OCI-LY1 (cell line): ENCODE results near the gene CTXN1.

Source experiments
- H2AFZ ChIP-seq: fragments of 200-600 bp; sonication (generic), shearing (Covaris generic); 2 replicates; pipeline ENCODE4 v1.6.0; 2014; ENCODE audit warnings: antibody characterized with exemption, mild to moderate bottlenecking, low read length
- H3F3A ChIP-seq: fragments of 200-600 bp; sonication (generic), shearing (Covaris generic); 2 replicates; pipeline ENCODE4 v1.6.0; 2014; ENCODE audit warnings: mild to moderate bottlenecking, antibody characterized with exemption, low read length, moderate library complexity; ENCODE audit not compliant: insufficient read depth
- H3K27ac ChIP-seq: fragments of 200-600 bp; sonication (generic); 2 replicates; pipeline ENCODE4 v1.5.1; 2014; ENCODE audit warnings: low read length, mixed run types, mild to moderate bottlenecking, low read depth; ENCODE audit not compliant: poor library complexity, severe bottlenecking
- H3K27me3 ChIP-seq: fragments of 200-600 bp; sonication (generic); 2 replicates; pipeline ENCODE4 v1.6.0; 2014; ENCODE audit warnings: antibody characterized with exemption, mild to moderate bottlenecking, low read length, moderate library complexity; ENCODE audit not compliant: insufficient read depth
- H3K36me3 ChIP-seq: fragments of 200-600 bp; sonication (generic); 2 replicates; pipeline ENCODE4 v1.6.1; 2014; ENCODE audit warnings: mild to moderate bottlenecking, antibody characterized with exemption, low read length, moderate library complexity, mixed read lengths; ENCODE audit not compliant: insufficient read depth
- H3K4me1 ChIP-seq: fragments of 200-600 bp; sonication (generic); 2 replicates; pipeline ENCODE4 v1.5.1; 2014; ENCODE audit warnings: mild to moderate bottlenecking, low read length, moderate library complexity; ENCODE audit not compliant: insufficient read depth, severe bottlenecking
- H3K4me2 ChIP-seq: fragments of 200-600 bp; sonication (generic), shearing (Covaris generic); 2 replicates; pipeline ENCODE4 v1.6.1; 2014; ENCODE audit warnings: low read length
- H3K4me3 ChIP-seq: fragments of 200-600 bp; sonication (generic); 2 replicates; pipeline ENCODE4 v1.5.1; 2014; ENCODE audit warnings: low read length, low read depth, mild to moderate bottlenecking, mixed read lengths; ENCODE audit not compliant: poor library complexity, severe bottlenecking
- H3K79me2 ChIP-seq: fragments of 200-600 bp; shearing (Covaris generic); 2 replicates; pipeline ENCODE4 v1.6.1; 2016; ENCODE audit warnings: mixed run types, low read length, mixed read lengths; ENCODE audit not compliant: insufficient read depth
- H3K9ac ChIP-seq: fragments of 200-600 bp; sonication (generic), shearing (Covaris generic); 2 replicates; pipeline ENCODE4 v1.6.1; 2014; ENCODE audit warnings: mild to moderate bottlenecking, low read length, mixed read lengths
- H3K9me2 ChIP-seq: fragments of 200-600 bp; sonication (generic), shearing (Covaris generic); 2 replicates; pipeline ENCODE4 v1.6.1; 2014; ENCODE audit warnings: low read depth, mild to moderate bottlenecking, low read length, mixed read lengths
- H3K9me3 ChIP-seq: fragments of 200-600 bp; shearing (Covaris generic); 2 replicates; pipeline ENCODE4 v1.6.1; 2014; ENCODE audit warnings: low read length, mixed read lengths
- H4K20me1 ChIP-seq: fragments of 200-600 bp; sonication (generic), shearing (Covaris generic); 2 replicates; pipeline ENCODE4 v1.6.0; 2016; ENCODE audit warnings: mild to moderate bottlenecking, low read length; ENCODE audit not compliant: insufficient read depth
- EZH2 ChIP-seq: fragments of 200-600 bp; sonication (generic), shearing (Covaris generic); IDR thresholded peaks from 2 replicates; pipeline ENCODE4 v1.8.0; 2017; ENCODE audit warnings: borderline replicate concordance, mixed run types, mild to moderate bottlenecking, antibody characterized with exemption, low read length, moderate library complexity, mixed read lengths
- TF ChIP-seq, protein P1 (sequence below): fragments of 200-600 bp; sonication (generic), shearing (Covaris generic); IDR thresholded peaks from 2 replicates; pipeline ENCODE4 v1.5.1; 2017; ENCODE audit warnings: mild to moderate bottlenecking, antibody characterized with exemption, low read length, moderate library complexity, mixed read lengths

Gene CTXN1

DNA sequence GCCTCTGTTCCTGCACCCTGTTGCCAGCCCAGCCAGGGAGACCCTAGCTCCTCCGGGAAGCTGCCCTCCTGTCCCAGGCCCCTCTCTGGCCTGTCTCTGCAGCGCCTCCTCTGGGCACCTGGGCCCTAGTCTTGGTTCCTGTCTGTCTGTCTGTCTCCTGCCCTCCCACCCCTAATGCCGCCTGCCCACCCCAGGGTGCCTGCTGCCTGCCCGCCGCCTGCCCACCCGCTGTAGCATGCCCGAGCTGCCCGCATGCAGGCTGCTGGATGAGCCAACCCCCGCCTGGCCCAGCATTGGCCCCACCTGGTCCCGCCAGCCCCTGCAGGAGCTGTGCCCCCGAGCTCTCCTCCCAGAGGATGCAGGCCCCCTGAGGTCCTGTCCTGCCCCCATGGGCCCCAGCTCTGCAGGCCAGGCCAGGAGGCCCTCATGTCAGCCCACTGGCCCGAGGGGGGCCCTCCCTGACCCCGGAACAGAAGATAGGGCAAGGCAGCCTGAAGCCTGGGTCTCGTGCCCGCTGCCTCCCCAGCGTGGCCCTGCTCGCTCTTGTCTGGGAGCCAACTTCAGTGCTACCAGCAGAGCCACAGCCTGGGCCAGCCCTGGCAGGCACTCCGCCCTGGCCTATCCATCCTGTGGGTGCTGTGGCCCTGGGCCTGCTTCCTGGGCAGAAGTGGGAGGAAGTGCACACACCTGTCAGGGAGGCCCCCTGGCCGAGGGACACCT is 17.0 kb downstream of the CTXN1 start:
- Histone ChIP-seq H4K20me1 (no peaks in the 10 kb centered on the region), H3K36me3 (peaks cover 44% of the 10 kb centered on the region)

DNA sequence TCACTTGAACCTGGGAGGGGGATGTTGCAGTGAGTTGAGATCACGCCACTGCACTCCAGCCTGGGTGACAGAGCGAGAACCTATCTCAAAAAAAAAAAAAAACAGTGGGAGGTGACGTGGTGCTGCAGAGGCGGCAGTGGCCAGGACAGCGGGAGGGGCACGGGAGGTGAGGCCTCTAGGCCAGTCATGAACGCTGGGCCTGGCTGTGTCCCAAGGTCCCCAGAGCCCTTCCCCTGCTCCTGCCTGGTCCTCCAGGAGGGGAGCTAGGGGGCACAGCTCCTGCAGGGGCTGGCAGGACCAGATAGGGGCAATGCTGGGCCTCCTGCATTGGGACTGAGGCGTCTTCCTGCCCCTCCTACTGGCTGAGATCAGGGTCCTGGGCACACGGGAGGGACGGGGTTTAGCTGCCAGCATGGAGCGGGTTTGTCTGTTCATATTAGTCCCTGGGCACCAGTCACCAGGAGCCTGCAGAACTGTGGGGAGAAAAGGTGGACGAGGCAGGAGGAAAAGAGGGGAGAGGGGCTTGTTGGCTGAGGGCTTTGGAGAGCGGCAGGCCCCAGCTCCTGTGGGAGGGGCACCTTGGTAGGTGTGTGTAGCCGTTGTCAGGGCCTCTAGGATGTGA is 17.7 kb downstream of the CTXN1 start:
- peaks cover 14% of the 10 kb centered on the region for H3K4me1 ChIP-seq
- H3K27ac ChIP-seq: no peak overlapping the region
- no peaks in the 10 kb centered on the region for H4K20me1 ChIP-seq
- no peaks in the 10 kb centered on the region for H3K27me3 ChIP-seq
- H3K79me2 ChIP-seq: peaks cover 9% of the 10 kb centered on the region
- H3K4me2 ChIP-seq: no peak overlapping the region
- no peak overlapping the region for H2AFZ ChIP-seq
- H3K9ac ChIP-seq: no peak overlapping the region
- no peak overlapping the region for H3K4me3 ChIP-seq
- peaks cover 39% of the 10 kb centered on the region for H3K36me3 ChIP-seq
- H3K9me3 ChIP-seq: no peaks in the 10 kb centered on the region
- TF ChIP-seq, protein P1, sequence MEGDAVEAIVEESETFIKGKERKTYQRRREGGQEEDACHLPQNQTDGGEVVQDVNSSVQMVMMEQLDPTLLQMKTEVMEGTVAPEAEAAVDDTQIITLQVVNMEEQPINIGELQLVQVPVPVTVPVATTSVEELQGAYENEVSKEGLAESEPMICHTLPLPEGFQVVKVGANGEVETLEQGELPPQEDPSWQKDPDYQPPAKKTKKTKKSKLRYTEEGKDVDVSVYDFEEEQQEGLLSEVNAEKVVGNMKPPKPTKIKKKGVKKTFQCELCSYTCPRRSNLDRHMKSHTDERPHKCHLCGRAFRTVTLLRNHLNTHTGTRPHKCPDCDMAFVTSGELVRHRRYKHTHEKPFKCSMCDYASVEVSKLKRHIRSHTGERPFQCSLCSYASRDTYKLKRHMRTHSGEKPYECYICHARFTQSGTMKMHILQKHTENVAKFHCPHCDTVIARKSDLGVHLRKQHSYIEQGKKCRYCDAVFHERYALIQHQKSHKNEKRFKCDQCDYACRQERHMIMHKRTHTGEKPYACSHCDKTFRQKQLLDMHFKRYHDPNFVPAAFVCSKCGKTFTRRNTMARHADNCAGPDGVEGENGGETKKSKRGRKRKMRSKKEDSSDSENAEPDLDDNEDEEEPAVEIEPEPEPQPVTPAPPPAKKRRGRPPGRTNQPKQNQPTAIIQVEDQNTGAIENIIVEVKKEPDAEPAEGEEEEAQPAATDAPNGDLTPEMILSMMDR: no peak
- no peak for TF ChIP-seq EZH2
- H3F3A ChIP-seq: no peaks in the 10 kb centered on the region
- no peaks in the 10 kb centered on the region for H3K9me2 ChIP-seq

More for the DNA sequence above, 17.0 kb downstream of the CTXN1 start:
- Histone ChIP-seq H3F3A (no peaks in the 10 kb centered on the region), H3K4me3 (no peak overlapping the region), H3K9ac (no peak overlapping the region), H3K9me3 (no peaks in the 10 kb centered on the region), H3K4me2 (no peak overlapping the region), H3K4me1 (peaks cover 14% of the 10 kb centered on the region), H3K27me3 (no peaks in the 10 kb centered on the region), H3K9me2 (no peaks in the 10 kb centered on the region), H3K79me2 (peaks cover 9% of the 10 kb centered on the region), H3K27ac (no peak overlapping the region), H2AFZ (no peak overlapping the region)
- TF ChIP-seq, protein P1: no peak
- TF ChIP-seq EZH2: no peak

DNA sequence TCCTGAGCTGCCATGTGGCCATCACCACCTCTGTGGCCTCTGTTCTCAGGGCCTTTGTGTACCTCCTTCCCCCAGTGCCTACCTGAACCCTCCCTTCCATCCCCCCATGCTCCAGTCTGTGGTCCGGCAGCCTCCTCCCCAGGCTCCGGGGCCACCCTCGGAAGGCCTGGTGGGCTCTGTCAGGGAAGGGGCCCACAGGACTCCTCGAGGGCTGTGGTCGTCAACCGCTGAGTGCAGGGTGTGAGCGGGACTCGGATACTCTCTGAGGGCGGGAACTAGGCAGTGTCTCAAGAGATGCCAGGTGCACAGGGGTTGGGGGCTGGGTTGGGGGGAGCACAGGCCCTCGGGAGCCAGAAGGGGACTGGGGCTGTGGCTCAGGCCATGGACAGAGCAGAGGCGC is 18.4 kb downstream of the CTXN1 start:
- Histone ChIP-seq H3K9me3 (no peaks in the 10 kb centered on the region), H3K4me3 (no peak overlapping the region), H4K20me1 (no peaks in the 10 kb centered on the region), H3K36me3 (peaks cover 32% of the 10 kb centered on the region), H3K4me2 (no peak overlapping the region), H3K4me1 (peaks cover 20% of the 10 kb centered on the region), H3K79me2 (peaks cover 9% of the 10 kb centered on the region), H3K9me2 (no peaks in the 10 kb centered on the region), H2AFZ (no peak overlapping the region), H3F3A (no peaks in the 10 kb centered on the region), H3K27ac (no peak overlapping the region), H3K27me3 (no peaks in the 10 kb centered on the region), H3K9ac (no peak overlapping the region)
- TF ChIP-seq, protein P1: no peak
- no peak for TF ChIP-seq EZH2
